Activated T-cell treated with anti-CD3 and anti-CD28 coated beads for 1 hour (primary cell): ENCODE results near the gene OR10J4.
"Not testable (repeated sequence)": the region's sequence is repeated elsewhere in the genome, so short reads cannot be mapped to it uniquely, and the experiment has no call there.

Experiments used
- DNase-seq: peaks from one replicate; pipeline ENCODE4 v3.0.0-alpha.2; 2020; ENCODE audit warnings: low read depth

The OR10J4 gene

GRCh38 chr1:159431904-159432303, at the start of gene OR10J4:
Gene OR10J4 (plus strand): TSS chr1:159432204.
- DNase-seq = no peak

GRCh38 chr1:159406821-159407220, 25.2 kb upstream of the OR10J4 start:
- no peak for DNase-seq

GRCh38 chr1:159408862-159409400, 23.1 kb upstream of the OR10J4 start:
- no peak for DNase-seq

GRCh38 chr1:159421821-159422220, 10.2 kb upstream of the OR10J4 start:
- no peak for DNase-seq

GRCh38 chr1:159428536-159428935, 3.5 kb upstream of the OR10J4 start:
- no peak for DNase-seq

GRCh38 chr1:159429074-159429861, 2.7 kb upstream of the OR10J4 start:
- DNase-seq = no peak

- no peak for DNase-seq
These were observed 1.0 kb upstream of the OR10J4 start for GRCh38 chr1:159430985-159431384.

GRCh38 chr1:159436469-159436868, 4.5 kb downstream of the OR10J4 start:
- no peak for DNase-seq

GRCh38 chr1:159439422-159439821, 7.4 kb downstream of the OR10J4 start, which contains the start of gene OR10J1:
Gene OR10J1 (plus strand): TSS chr1:159439722. CDS start chr1:159439792, 70 bp downstream.
- no peak for DNase-seq

GRCh38 chr1:159441360-159441759, 9.4 kb downstream of the OR10J4 start:
- DNase-seq = no peak

GRCh38 chr1:159442428-159442827, 10.4 kb downstream of the OR10J4 start:
- no peak for DNase-seq

GRCh38 chr1:159443066-159443750, 11.2 kb downstream of the OR10J4 start:
- no peak for DNase-seq

- no peak for DNase-seq
These were observed 12.5 kb downstream of the OR10J4 start for GRCh38 chr1:159444511-159444910.

- DNase-seq = no peak
These were observed 16.2 kb downstream of the OR10J4 start for GRCh38 chr1:159448181-159448580.

- not testable (repeated sequence) for DNase-seq
These were observed 17.6 kb downstream of the OR10J4 start for GRCh38 chr1:159449605-159450004.

GRCh38 chr1:159459551-159459950, 27.5 kb downstream of the OR10J4 start:
- no peak for DNase-seq

GRCh38 chr1:159465191-159465603, 33.2 kb downstream of the OR10J4 start:
- no peak for DNase-seq

- DNase-seq = no peak
These were observed 36.3 kb downstream of the OR10J4 start for GRCh38 chr1:159468321-159468720.

- no peak for DNase-seq
These were observed 38.0 kb downstream of the OR10J4 start for GRCh38 chr1:159469921-159470533.

GRCh38 chr1:159473335-159473734, 41.3 kb downstream of the OR10J4 start:
- DNase-seq = no peak

- no peak for DNase-seq
These were observed 42.9 kb downstream of the OR10J4 start for GRCh38 chr1:159474926-159475325.
